Measurements from ENCODE around the gene PUM1.
A peak's percentile ranks its signal among the peaks of the same experiment; 100 is the strongest.
"Not testable (repeated sequence)": the region's sequence is repeated elsewhere in the genome, so short reads cannot be mapped to it uniquely, and the experiment has no call there.

PUM1 gene

DNA sequence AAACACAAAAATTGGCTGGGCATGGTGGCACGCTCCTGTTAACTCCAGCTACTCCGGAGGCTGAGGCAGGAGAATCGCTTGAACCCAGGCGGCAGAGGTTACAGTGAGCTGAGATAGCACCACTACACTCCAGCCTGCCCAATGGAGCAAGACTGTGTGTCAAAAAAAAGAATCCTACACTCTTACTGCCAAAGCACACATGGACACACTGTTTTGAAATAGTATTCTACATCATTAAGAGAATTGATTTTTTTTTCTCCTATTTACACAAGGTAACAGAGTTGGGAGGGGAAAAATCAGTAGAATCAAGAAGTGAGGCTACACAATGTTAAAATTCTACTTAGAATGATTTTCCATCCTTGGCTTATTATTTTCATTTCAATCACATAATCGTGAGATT, 114.8 kb downstream of the PUM1 start:
- Histone ChIP-seq H3K18ac (ENCODE audit: low read length) (no peak overlapping the region), H3K4me2 (ENCODE audit: low read length) (no peak overlapping the region), H2BK12ac (ENCODE audit: low read length) (no peak overlapping the region), H3K9ac (ENCODE audit: low read length) (no peak overlapping the region), H3K79me1 (ENCODE audit: low read length) (no peaks in the 10 kb centered on the region), H2AFZ (ENCODE audit: insufficient read depth, low read length, poor library complexity) (no peak overlapping the region), H2BK120ac (ENCODE audit: insufficient read depth, low read length, poor library complexity) (no peak overlapping the region), H4K12ac (ENCODE audit: low read depth, low read length) (no peak overlapping the region), H3K4me3 (ENCODE audit: low read depth, low read length) (no peak overlapping the region), H3K36me3 (ENCODE audit: control insufficient read depth in 1 of 2, insufficient read depth in 2 of 2, low read length in 2 of 2) (peaks cover 30 to 44% of the 10 kb centered on the region in 2 experiments), H3K14ac (ENCODE audit: low read length) (no peak overlapping the region), H3K4me1 (ENCODE audit: control insufficient read depth in 1 of 2, insufficient read depth in 2 of 2, low read length in 2 of 2) (no peaks in the 10 kb centered on the region), H3K79me2 (ENCODE audit: control insufficient read depth, insufficient read depth, low read length, poor library complexity) (peaks cover 2% of the 10 kb centered on the region), H3K27ac (ENCODE audit: low read depth, low read length) (no peak overlapping the region), H4K91ac (ENCODE audit: low read depth, low read length) (no peak overlapping the region), H3K27me3 (ENCODE audit: insufficient read depth, low read length) (no peaks in the 10 kb centered on the region), H3K4ac (ENCODE audit: low read depth, low read length) (no peak overlapping the region), H3K23ac (ENCODE audit: low read length) (no peak overlapping the region), H3K9me3 (ENCODE audit: insufficient read depth, low read depth, low read length) (no peaks in the 10 kb centered on the region), H4K8ac (ENCODE audit: low read depth, low read length) (no peak overlapping the region), H2BK5ac (ENCODE audit: low read depth, low read length, poor library complexity) (no peak overlapping the region), H2AK5ac (ENCODE audit: low read length) (no peak overlapping the region)
- WGBS (ENCODE audit: extremely low coverage, insufficient coverage, insufficient read length), result no CpG with 5 or more reads among the region's 5 CpGs
- DNase-seq, result no peak

DNA sequence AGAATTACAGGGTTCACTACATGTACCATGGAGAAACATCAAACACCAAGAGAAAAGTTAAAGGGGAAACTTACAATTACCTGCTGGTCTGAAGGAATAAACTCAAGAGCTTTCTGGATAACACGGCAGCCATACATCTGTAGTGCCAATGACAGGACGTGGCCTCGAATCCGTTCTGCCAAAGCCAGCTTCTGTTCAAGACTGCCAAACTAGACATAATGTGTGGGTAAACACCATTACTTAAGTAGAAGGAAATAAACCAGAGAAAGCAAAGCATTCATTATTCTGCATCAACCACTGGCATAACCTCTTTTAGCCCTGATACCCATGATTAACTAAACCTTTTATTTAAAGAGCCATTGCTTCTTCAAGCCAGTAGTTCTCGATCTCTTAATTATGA, 115.5 kb downstream of the PUM1 start:
- WGBS (ENCODE audit: extremely low coverage, insufficient coverage, insufficient read length), result no CpG with 5 or more reads among the region's 5 CpGs
- Histone ChIP-seq H3K9me3 (ENCODE audit: insufficient read depth, low read depth, low read length) (no peaks in the 10 kb centered on the region), H2BK12ac (ENCODE audit: low read length) (no peak overlapping the region), H3K4me2 (ENCODE audit: low read length) (no peak overlapping the region), H3K4ac (ENCODE audit: low read depth, low read length) (no peak overlapping the region), H3K27ac (ENCODE audit: low read depth, low read length) (no peak overlapping the region), H3K79me1 (ENCODE audit: low read length) (no peaks in the 10 kb centered on the region), H2BK120ac (ENCODE audit: insufficient read depth, low read length, poor library complexity) (no peak overlapping the region), H3K18ac (ENCODE audit: low read length) (no peak overlapping the region), H3K23ac (ENCODE audit: low read length) (no peak overlapping the region), H3K9ac (ENCODE audit: low read length) (no peak overlapping the region), H2AFZ (ENCODE audit: insufficient read depth, low read length, poor library complexity) (no peak overlapping the region), H4K12ac (ENCODE audit: low read depth, low read length) (no peak overlapping the region), H3K36me3 (ENCODE audit: control insufficient read depth in 1 of 2, insufficient read depth in 2 of 2, low read length in 2 of 2) (peaks cover 31 to 49% of the 10 kb centered on the region in 2 experiments), H3K4me1 (ENCODE audit: control insufficient read depth in 1 of 2, insufficient read depth in 2 of 2, low read length in 2 of 2) (no peaks in the 10 kb centered on the region), H3K79me2 (ENCODE audit: control insufficient read depth, insufficient read depth, low read length, poor library complexity) (peaks cover 2% of the 10 kb centered on the region), H2AK5ac (ENCODE audit: low read length) (no peak overlapping the region), H3K4me3 (ENCODE audit: low read depth, low read length) (no peak overlapping the region), H3K27me3 (ENCODE audit: insufficient read depth, low read length) (no peaks in the 10 kb centered on the region), H4K91ac (ENCODE audit: low read depth, low read length) (no peak overlapping the region), H4K8ac (ENCODE audit: low read depth, low read length) (no peak overlapping the region), H2BK5ac (ENCODE audit: low read depth, low read length, poor library complexity) (no peak overlapping the region), H3K14ac (ENCODE audit: low read length) (no peak overlapping the region)
- DNase-seq, result no peak

DNA sequence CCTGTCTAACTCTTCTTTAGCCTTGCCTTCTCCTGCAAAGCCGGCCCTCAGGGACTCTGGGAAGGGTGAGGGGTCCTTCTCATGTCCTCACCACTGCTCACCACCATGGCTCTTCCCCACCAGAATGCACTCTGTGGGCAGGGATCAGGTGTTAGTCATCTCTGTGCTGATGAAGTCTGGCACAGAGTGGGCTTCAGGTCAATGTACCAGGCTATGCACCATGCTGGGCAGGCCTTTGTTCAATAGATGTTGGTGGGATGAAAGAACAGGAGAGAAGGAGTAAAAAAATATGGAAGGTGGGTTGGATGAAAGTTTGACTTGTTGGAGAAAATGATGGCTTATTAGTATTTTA, 116.1 kb downstream of the PUM1 start:
- not testable (repeated sequence) for H3K79me1 ChIP-seq (ENCODE audit: low read length); H3K4me3 ChIP-seq (ENCODE audit: low read depth, low read length); H3K4me2 ChIP-seq (ENCODE audit: low read length); H4K91ac ChIP-seq (ENCODE audit: low read depth, low read length); H4K12ac ChIP-seq (ENCODE audit: low read depth, low read length); H3K4ac ChIP-seq (ENCODE audit: low read depth, low read length); H3K4me1 ChIP-seq (ENCODE audit: control insufficient read depth in 1 of 2, insufficient read depth in 2 of 2, low read length in 2 of 2); H3K9ac ChIP-seq (ENCODE audit: low read length); H2BK5ac ChIP-seq (ENCODE audit: low read depth, low read length, poor library complexity); H3K9me3 ChIP-seq (ENCODE audit: insufficient read depth, low read depth, low read length); H3K23ac ChIP-seq (ENCODE audit: low read length); H3K79me2 ChIP-seq (ENCODE audit: control insufficient read depth, insufficient read depth, low read length, poor library complexity); H2BK120ac ChIP-seq (ENCODE audit: insufficient read depth, low read length, poor library complexity); H2AK5ac ChIP-seq (ENCODE audit: low read length); H3K27ac ChIP-seq (ENCODE audit: low read depth, low read length); H2BK12ac ChIP-seq (ENCODE audit: low read length); H3K27me3 ChIP-seq (ENCODE audit: insufficient read depth, low read length); H2AFZ ChIP-seq (ENCODE audit: insufficient read depth, low read length, poor library complexity); DNase-seq; H3K14ac ChIP-seq (ENCODE audit: low read length); H4K8ac ChIP-seq (ENCODE audit: low read depth, low read length); H3K18ac ChIP-seq (ENCODE audit: low read length)
- peaks cover 32 to 50% of the 10 kb centered on the region in 2 experiments for H3K36me3 ChIP-seq (ENCODE audit: control insufficient read depth in 1 of 2, insufficient read depth in 2 of 2, low read length in 2 of 2)
- WGBS (ENCODE audit: extremely low coverage, insufficient coverage, insufficient read length), result no CpG with 5 or more reads among the region's 1 CpG

- not testable (repeated sequence) for H3K27ac ChIP-seq (ENCODE audit: low read depth, low read length); H2AFZ ChIP-seq (ENCODE audit: insufficient read depth, low read length, poor library complexity); H2BK120ac ChIP-seq (ENCODE audit: insufficient read depth, low read length, poor library complexity); H3K9ac ChIP-seq (ENCODE audit: low read length); H2BK12ac ChIP-seq (ENCODE audit: low read length); H3K79me1 ChIP-seq (ENCODE audit: low read length); H3K9me3 ChIP-seq (ENCODE audit: insufficient read depth, low read depth, low read length); H2AK5ac ChIP-seq (ENCODE audit: low read length); H4K12ac ChIP-seq (ENCODE audit: low read depth, low read length); H3K23ac ChIP-seq (ENCODE audit: low read length); H3K14ac ChIP-seq (ENCODE audit: low read length); H3K18ac ChIP-seq (ENCODE audit: low read length); H3K27me3 ChIP-seq (ENCODE audit: insufficient read depth, low read length); H3K4me2 ChIP-seq (ENCODE audit: low read length); H2BK5ac ChIP-seq (ENCODE audit: low read depth, low read length, poor library complexity); H3K4me3 ChIP-seq (ENCODE audit: low read depth, low read length); H3K4ac ChIP-seq (ENCODE audit: low read depth, low read length); H4K91ac ChIP-seq (ENCODE audit: low read depth, low read length); H4K8ac ChIP-seq (ENCODE audit: low read depth, low read length); H3K79me2 ChIP-seq (ENCODE audit: control insufficient read depth, insufficient read depth, low read length, poor library complexity); H3K4me1 ChIP-seq (ENCODE audit: control insufficient read depth in 1 of 2, insufficient read depth in 2 of 2, low read length in 2 of 2)
- no CpG with 5 or more reads among the region's 5 CpGs for WGBS (ENCODE audit: extremely low coverage, insufficient coverage, insufficient read length)
- DNase-seq, result peak in 1 of 2 donors; percentile 67
- peaks cover 32 to 45% of the 10 kb centered on the region in 2 experiments for H3K36me3 ChIP-seq (ENCODE audit: control insufficient read depth in 1 of 2, insufficient read depth in 2 of 2, low read length in 2 of 2)
Measured at GRCh38 chr1:30948813-30949486, 116.6 kb downstream of the PUM1 start.

All from trophoblast cell (in vitro differentiated cells and primary cell).